ENCODE data around the gene KCTD5.

GRCh38 chr16:2706611-2707311 is 24.4 kb downstream of the KCTD5 start:
- TF ChIP-seq CTCF (IDR thresholded peaks at IDR 0.05): no peak
- no peak for TF ChIP-seq EZH2phosphoT487 (IDR thresholded peaks at IDR 0.05)

Data from neural progenitor cell (in vitro differentiated cells).